HepG2 (cell line): ENCODE results near the gene EIF5A. TPM values are rescaled to one million over a fixed set of nuclear protein-coding genes. Genes with fewer than 3 reads are reported as not detected.

Source experiments
- ATAC-seq: fragments of 200-7000 bp; cut with Tn5 transposase; 3 replicates; pipeline ENCODE4 v1.9.1; 2020; ENCODE audit warnings: mild to moderate bottlenecking, moderate library complexity
- BruUV-seq: library from RNA; stranded (reverse); fragments of 400-500 nt; replicated peaks from 2 replicates; lab custom pipeline; 2021; lab: Mats Ljungman, UMichigan
- CTCF ChIA-PET: fragments of 300-600 bp; formaldehyde crosslinking; extraction: SDS; loops from one replicate; lab custom pipeline; 2021; ENCODE audit warnings: low total read pairs, inconsistent platforms, low intra/inter-chr PET ratio; lab: Yijun Ruan, JAX
- POLR2A ChIA-PET: fragments of 350-600 bp; sonication (Branson Sonifier 250); formaldehyde crosslinking; loops from one replicate; lab custom pipeline; 2020; ENCODE audit warnings: antibody characterized with exemption, inconsistent platforms; lab: Yijun Ruan, JAX
- DNase-seq: peaks from one replicate; pipeline ENCODE4 v3.0.0-alpha.2; 2015; ENCODE audit warnings: low spot score
- FAIRE-seq: peaks from 3 replicates; lab custom pipeline; 2011; peaks lifted over from hg19 to GRCh38; lab: Jason Lieb, UNC
- H2AFZ ChIP-seq: one replicate; pipeline ENCODE4 v1.6.1; 2011; ENCODE audit warnings: low read length, inconsistent platforms
- H3K27ac ChIP-seq: fragments of 300-600 bp; 3 replicates; pipeline ENCODE4 v1.8.0; 2011; ENCODE audit warnings: mixed run types, mild to moderate bottlenecking, mixed read lengths, low read length, inconsistent platforms; ENCODE audit not compliant: insufficient read depth; ENCODE audit errors: extremely low read length
- H3K27me3 ChIP-seq, 2 experiments: fragments of 200-600 bp in 1 of 2; 2 replicates in 1 of 2; 3 replicates in 1 of 2; pipeline versions ENCODE4 v1.6.0 to v1.8.0; 2011; ENCODE audit warnings: low read length in 2 of 2, mild to moderate bottlenecking in 2 of 2, moderate library complexity in 2 of 2, inconsistent platforms in 1 of 2; ENCODE audit not compliant: insufficient read depth in 2 of 2, control insufficient read depth in 1 of 2
- H3K36me3 ChIP-seq, 2 experiments: fragments of 200-600 bp in 1 of 2; replicated peaks in 1 of 2; 2 replicates in 1 of 2; 3 replicates in 1 of 2; pipeline versions ENCODE4 v1.5.1 to v1.8.0; 2011; ENCODE audit warnings: low read length in 2 of 2, inconsistent platforms in 1 of 2; ENCODE audit not compliant: insufficient read depth in 2 of 2, control insufficient read depth in 1 of 2
- H3K4me1 ChIP-seq: 2 replicates; pipeline ENCODE4 v1.5.1; 2012; ENCODE audit warnings: low read length, inconsistent platforms; ENCODE audit not compliant: insufficient read depth
- H3K4me2 ChIP-seq: 2 replicates; pipeline ENCODE4 v1.6.0; 2011; ENCODE audit warnings: low read depth, low read length, inconsistent platforms
- H3K4me3 ChIP-seq, 3 experiments: fragments of 200-600 bp in 1 of 3; sonication (generic), shearing (Covaris generic) in 1 of 3; replicated peaks in 1 of 3; 2 replicates each; pipeline ENCODE4 v1.5.1; 2011 to 2016; ENCODE audit warnings: low read length in 3 of 3, inconsistent platforms in 2 of 3, low read depth in 2 of 3, mild to moderate bottlenecking in 2 of 3, control low read depth in 1 of 3, mixed read lengths in 1 of 3; ENCODE audit not compliant: insufficient read depth in 1 of 3
- H3K79me2 ChIP-seq: one replicate; pipeline ENCODE4 v1.6.1; 2011; ENCODE audit warnings: low read length, inconsistent platforms; ENCODE audit not compliant: insufficient read depth
- H3K9ac ChIP-seq: 2 replicates; pipeline ENCODE4 v1.6.0; 2011; ENCODE audit warnings: mild to moderate bottlenecking, low read depth, low read length, inconsistent platforms; ENCODE audit not compliant: insufficient read depth
- H3K9me3 ChIP-seq: 2 replicates; pipeline ENCODE4 v1.5.1; 2012; ENCODE audit warnings: mild to moderate bottlenecking, low read length
- H4K20me1 ChIP-seq: 2 replicates; pipeline ENCODE4 v1.6.0; 2011; ENCODE audit warnings: inconsistent platforms, mild to moderate bottlenecking, low read length, moderate library complexity; ENCODE audit not compliant: insufficient read depth
- KDM3A ChIP-seq: IDR thresholded peaks from 2 replicates; pipeline ENCODE4 v1.6.1; 2018; ENCODE audit warnings: low read depth, missing compliant biosample characterization
- MXI1 ChIP-seq: IDR thresholded peaks from 3 replicates; pipeline ENCODE4 v1.6.1; 2012; ENCODE audit warnings: low read depth, low read length, inconsistent platforms, borderline replicate concordance
- PCBP2 ChIP-seq: fragments of 200-400 bp; formaldehyde crosslinking; optimal IDR thresholded peaks from 2 replicates; pipeline ENCODE3; 2018; ENCODE audit warnings: low read length, low read depth; ENCODE audit not compliant: poor library complexity, severe bottlenecking
- ZNF205 ChIP-seq: IDR thresholded peaks from 2 replicates; pipeline ENCODE4 v1.6.1; 2018; ENCODE audit warnings: missing biosample characterization, missing genetic modification reagents
- ZNF644 ChIP-seq: IDR thresholded peaks from 2 replicates; pipeline ENCODE4 v1.6.1; 2016; ENCODE audit warnings: low read depth
- ZSCAN31 ChIP-seq: sonication (generic); formaldehyde crosslinking; IDR thresholded peaks from 2 replicates; pipeline ENCODE4 v1.5.0; 2020; ENCODE audit warnings: low read depth, mild to moderate bottlenecking, missing genetic modification reagents
- whole genome bisulfite sequencing: methylation state at CpG from one replicate; pipeline ENCODE4 v1.1.6; 2017; ENCODE audit warnings: low lambda C conversion rate; 5-methylcytosine and 5-hydroxymethylcytosine counted together
- in situ Hi-C: cut with HindIII; loops from 2 replicates; pipeline ENCODE4 v1.10.0; 2017; ENCODE audit warnings: low pct_unique_long_range_greater_than_20kb; ENCODE audit not compliant: extremely low pct_ligation_motif_present
- intact Hi-C: fragments of 100-400 bp; cut with micrococcal nuclease; formaldehyde crosslinking; loops from one replicate; pipeline ENCODE4 v1.10.0; 2022; ENCODE audit not compliant: unreplicated experiment
- polyA plus RNA-seq, 8 experiments: library from polyadenylated mRNA; depleted of rRNA in 3 of 8; stranded (reverse) in 7 of 8; unstranded in 1 of 8; fragments of >200 nt; fragmentation: Illumina TruSeq in 4 of 8; extraction: Trizol in 4 of 8; gene quantifications; 2 replicates each; pipeline versions ENCODE4 v1.2.1 to v1.2.3, GENCODE V29; 2011 to 2016; ENCODE audit warnings: low read depth in 4 of 8, missing spikeins in 1 of 8, mixed read lengths in 1 of 8; ENCODE audit not compliant: insufficient read depth in 1 of 8
- total RNA-seq, 5 experiments: library from RNA; depleted of rRNA; stranded (reverse); fragments of >200 nt; fragmentation: Illumina TruSeq; extraction: Trizol; gene quantifications; 2 replicates each; pipeline ENCODE4 v1.2.3, GENCODE V29; 2016; ENCODE audit warnings: low read depth in 1 of 5
- TF ChIP-seq, protein P1 (sequence below): sonication (generic); formaldehyde crosslinking; IDR thresholded peaks from 2 replicates; pipeline ENCODE4 v1.5.0; 2020; ENCODE audit warnings: missing genetic modification reagents
- TF ChIP-seq, protein P2 (sequence below): sonication (generic); formaldehyde crosslinking; IDR thresholded peaks from 2 replicates; pipeline ENCODE4 v1.4.0; 2020; ENCODE audit warnings: missing genetic modification reagents, borderline replicate concordance
- TF ChIP-seq, protein P3 (sequence below): sonication (generic); formaldehyde crosslinking; IDR thresholded peaks from 2 replicates; pipeline ENCODE4 v1.4.0; 2020; ENCODE audit warnings: missing genetic modification reagents
- TF ChIP-seq, protein P4 (sequence below): sonication (generic); formaldehyde crosslinking; conservative IDR thresholded peaks from 2 replicates; pipeline ENCODE4 v1.8.1; 2023; ENCODE audit warnings: missing genetic modification reagents
- TF ChIP-seq, protein P5 (sequence below): sonication (generic); formaldehyde crosslinking; IDR thresholded peaks from 2 replicates; pipeline ENCODE4 v1.8.1; 2022; ENCODE audit warnings: low read depth, mild to moderate bottlenecking, missing genetic modification reagents
- TF ChIP-seq, protein P6 (sequence below): sonication (generic); formaldehyde crosslinking; IDR thresholded peaks from 2 replicates; pipeline ENCODE4 v1.8.0; 2022; ENCODE audit warnings: mild to moderate bottlenecking, missing genetic modification reagents

EIF5A gene
- total and polyA plus RNA-seq, 2 of the 13 experiments (the other 11 are each of a cell fraction or from before 2014, with no cell fraction given) = 319 to 337 TPM

DNA sequence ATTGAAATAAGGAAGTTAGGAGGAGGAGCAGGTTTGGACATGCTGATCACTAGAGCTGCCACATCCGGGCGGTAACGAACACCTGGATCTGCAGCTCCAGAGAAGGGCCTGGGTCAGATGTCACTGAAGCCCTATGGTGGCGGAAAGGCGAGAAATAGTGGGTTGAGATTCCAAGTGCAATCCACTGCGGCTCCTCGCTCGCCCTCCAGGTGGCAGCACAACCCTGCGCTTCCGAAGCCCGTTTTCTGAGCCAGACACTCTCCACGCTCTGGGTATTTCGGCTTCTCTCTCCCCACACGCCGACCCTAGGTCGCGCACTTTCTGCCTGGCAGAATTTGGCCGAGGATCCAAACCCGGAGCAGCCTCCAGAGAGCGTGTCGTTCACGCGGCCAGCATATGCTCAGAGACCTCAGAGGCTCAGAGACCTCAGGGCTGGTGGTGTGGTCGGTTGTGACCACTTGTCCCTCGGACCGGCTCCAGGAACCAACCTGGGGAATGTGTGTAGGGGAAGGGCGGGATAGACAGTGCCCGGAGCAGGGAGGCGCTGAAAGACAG, 26.8 kb upstream of the EIF5A start:
- Histone ChIP-seq H3K9me3 (no peaks in the 10 kb centered on the region), H2AFZ (no peak overlapping the region), H3K4me2 (peak overlapping the region; percentile 86), H3K4me3 (peak overlapping the region; percentile 23 to 87 (median 31); a peak in 5 of 6 replicates), H3K27me3 (no peaks in the 10 kb centered on the region), H3K27ac (peak overlapping the region; percentile 59), H3K79me2 (no peaks in the 10 kb centered on the region), H3K4me1 (peaks cover 38% of the 10 kb centered on the region), H4K20me1 (no peaks in the 10 kb centered on the region), H3K36me3 (peaks cover 8% of the 10 kb centered on the region in 2 experiments; a peak in 4 of 5 replicates), H3K9ac (peak overlapping the region; percentile 27)
- CTCF ChIA-PET = interaction anchor here (1.2 to 2.9 kb wide), 7 partner anchors 12 to 235 kb away, joined by 3 to 43 read pairs (median 6); partner anchors contain the start of genes CTDNEP1 and ELP5
- WGBS = 3% methylated on average over 16 of the region's 29 CpGs
- in situ Hi-C loops (loop anchor here (10.0 kb wide), 1 partner anchor 236 kb away; the partner anchor contains the start of gene SLC16A11), intact Hi-C loops (loop anchor here (1.0 to 5.0 kb wide), 4 partner anchors 16 to 66 kb away; partner anchors contain the start of gene GABARAP)
- ATAC-seq (peak; percentile 72), DNase-seq (peak; percentile 79), FAIRE-seq (peak; percentile 89)
- BruUV-seq = no TSS peak
- POLR2A ChIA-PET = interaction anchor here (0.6 to 3.9 kb wide), 24 partner anchors 12 to 347 kb away, joined by 3 to 35 read pairs (median 6); partner anchors contain the start of genes ACADVL, ASGR2, CTDNEP1 and DLG4
- TF ChIP-seq ZNF644 (no peak), ZNF205 (CRISPR knock-in tag) (peak; percentile 48; the same call in 1 of the 2 replicates), MXI1 (peak; percentile 84; the same call in 1 of the 3 replicates), KDM3A (CRISPR knock-in tag) (peak; percentile 33; the same call in 1 of the 2 replicates), PCBP2 (no peak), ZSCAN31 (CRISPR knock-in tag) (no peak)
- TF ChIP-seq, protein P1, sequence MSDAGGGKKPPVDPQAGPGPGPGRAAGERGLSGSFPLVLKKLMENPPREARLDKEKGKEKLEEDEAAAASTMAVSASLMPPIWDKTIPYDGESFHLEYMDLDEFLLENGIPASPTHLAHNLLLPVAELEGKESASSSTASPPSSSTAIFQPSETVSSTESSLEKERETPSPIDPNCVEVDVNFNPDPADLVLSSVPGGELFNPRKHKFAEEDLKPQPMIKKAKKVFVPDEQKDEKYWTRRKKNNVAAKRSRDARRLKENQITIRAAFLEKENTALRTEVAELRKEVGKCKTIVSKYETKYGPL = no peak
- TF ChIP-seq, protein P2, sequence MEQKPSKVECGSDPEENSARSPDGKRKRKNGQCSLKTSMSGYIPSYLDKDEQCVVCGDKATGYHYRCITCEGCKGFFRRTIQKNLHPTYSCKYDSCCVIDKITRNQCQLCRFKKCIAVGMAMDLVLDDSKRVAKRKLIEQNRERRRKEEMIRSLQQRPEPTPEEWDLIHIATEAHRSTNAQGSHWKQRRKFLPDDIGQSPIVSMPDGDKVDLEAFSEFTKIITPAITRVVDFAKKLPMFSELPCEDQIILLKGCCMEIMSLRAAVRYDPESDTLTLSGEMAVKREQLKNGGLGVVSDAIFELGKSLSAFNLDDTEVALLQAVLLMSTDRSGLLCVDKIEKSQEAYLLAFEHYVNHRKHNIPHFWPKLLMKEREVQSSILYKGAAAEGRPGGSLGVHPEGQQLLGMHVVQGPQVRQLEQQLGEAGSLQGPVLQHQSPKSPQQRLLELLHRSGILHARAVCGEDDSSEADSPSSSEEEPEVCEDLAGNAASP (CRISPR knock-in tag) = peak; percentile 48; the same call in 1 of the 2 replicates
- TF ChIP-seq, protein P3, sequence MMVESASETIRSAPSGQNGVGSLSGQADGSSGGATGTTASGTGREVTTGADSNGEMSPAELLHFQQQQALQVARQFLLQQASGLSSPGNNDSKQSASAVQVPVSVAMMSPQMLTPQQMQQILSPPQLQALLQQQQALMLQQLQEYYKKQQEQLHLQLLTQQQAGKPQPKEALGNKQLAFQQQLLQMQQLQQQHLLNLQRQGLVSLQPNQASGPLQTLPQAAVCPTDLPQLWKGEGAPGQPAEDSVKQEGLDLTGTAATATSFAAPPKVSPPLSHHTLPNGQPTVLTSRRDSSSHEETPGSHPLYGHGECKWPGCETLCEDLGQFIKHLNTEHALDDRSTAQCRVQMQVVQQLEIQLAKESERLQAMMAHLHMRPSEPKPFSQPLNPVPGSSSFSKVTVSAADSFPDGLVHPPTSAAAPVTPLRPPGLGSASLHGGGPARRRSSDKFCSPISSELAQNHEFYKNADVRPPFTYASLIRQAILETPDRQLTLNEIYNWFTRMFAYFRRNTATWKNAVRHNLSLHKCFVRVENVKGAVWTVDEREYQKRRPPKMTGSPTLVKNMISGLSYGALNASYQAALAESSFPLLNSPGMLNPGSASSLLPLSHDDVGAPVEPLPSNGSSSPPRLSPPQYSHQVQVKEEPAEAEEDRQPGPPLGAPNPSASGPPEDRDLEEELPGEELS (CRISPR knock-in tag) = no peak
- TF ChIP-seq, protein P4, sequence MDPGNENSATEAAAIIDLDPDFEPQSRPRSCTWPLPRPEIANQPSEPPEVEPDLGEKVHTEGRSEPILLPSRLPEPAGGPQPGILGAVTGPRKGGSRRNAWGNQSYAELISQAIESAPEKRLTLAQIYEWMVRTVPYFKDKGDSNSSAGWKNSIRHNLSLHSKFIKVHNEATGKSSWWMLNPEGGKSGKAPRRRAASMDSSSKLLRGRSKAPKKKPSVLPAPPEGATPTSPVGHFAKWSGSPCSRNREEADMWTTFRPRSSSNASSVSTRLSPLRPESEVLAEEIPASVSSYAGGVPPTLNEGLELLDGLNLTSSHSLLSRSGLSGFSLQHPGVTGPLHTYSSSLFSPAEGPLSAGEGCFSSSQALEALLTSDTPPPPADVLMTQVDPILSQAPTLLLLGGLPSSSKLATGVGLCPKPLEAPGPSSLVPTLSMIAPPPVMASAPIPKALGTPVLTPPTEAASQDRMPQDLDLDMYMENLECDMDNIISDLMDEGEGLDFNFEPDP (CRISPR knock-in tag) = no peak
- TF ChIP-seq, protein P5, sequence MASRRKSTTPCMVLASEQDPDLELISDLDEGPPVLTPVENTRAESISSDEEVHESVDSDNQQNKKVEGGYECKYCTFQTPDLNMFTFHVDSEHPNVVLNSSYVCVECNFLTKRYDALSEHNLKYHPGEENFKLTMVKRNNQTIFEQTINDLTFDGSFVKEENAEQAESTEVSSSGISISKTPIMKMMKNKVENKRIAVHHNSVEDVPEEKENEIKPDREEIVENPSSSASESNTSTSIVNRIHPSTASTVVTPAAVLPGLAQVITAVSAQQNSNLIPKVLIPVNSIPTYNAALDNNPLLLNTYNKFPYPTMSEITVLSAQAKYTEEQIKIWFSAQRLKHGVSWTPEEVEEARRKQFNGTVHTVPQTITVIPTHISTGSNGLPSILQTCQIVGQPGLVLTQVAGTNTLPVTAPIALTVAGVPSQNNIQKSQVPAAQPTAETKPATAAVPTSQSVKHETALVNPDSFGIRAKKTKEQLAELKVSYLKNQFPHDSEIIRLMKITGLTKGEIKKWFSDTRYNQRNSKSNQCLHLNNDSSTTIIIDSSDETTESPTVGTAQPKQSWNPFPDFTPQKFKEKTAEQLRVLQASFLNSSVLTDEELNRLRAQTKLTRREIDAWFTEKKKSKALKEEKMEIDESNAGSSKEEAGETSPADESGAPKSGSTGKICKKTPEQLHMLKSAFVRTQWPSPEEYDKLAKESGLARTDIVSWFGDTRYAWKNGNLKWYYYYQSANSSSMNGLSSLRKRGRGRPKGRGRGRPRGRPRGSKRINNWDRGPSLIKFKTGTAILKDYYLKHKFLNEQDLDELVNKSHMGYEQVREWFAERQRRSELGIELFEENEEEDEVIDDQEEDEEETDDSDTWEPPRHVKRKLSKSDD = peak; percentile 42; the same call in 1 of the 2 replicates
- TF ChIP-seq, protein P6, sequence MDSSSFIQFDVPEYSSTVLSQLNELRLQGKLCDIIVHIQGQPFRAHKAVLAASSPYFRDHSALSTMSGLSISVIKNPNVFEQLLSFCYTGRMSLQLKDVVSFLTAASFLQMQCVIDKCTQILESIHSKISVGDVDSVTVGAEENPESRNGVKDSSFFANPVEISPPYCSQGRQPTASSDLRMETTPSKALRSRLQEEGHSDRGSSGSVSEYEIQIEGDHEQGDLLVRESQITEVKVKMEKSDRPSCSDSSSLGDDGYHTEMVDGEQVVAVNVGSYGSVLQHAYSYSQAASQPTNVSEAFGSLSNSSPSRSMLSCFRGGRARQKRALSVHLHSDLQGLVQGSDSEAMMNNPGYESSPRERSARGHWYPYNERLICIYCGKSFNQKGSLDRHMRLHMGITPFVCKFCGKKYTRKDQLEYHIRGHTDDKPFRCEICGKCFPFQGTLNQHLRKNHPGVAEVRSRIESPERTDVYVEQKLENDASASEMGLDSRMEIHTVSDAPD = 0 out of 2 replicates have a peak, but pooled peaks have one; percentile 57
